Measurements from ENCODE around the gene ATG9B. TPM values are rescaled to one million over a fixed set of nuclear protein-coding genes. Genes with fewer than 3 reads are reported as not detected.
A peak's percentile ranks its signal among the peaks of the same experiment; 100 is the strongest.

ATG9B gene
- total and polyA plus RNA-seq, 9 of the 15 experiments (the other 6 are each of a cell fraction or from before 2014, with no cell fraction given), result 0.29 to 8.0 (median 2.1) TPM

GRCh38 chr7:151059367-151060112 lies 35.2 kb upstream of the ATG9B start, which contains the start of gene SLC4A2 (continued):
- TF ChIP-seq NBN (IDR thresholded peaks at IDR 0.05; ENCODE audit: low read depth) (peak; percentile 62; the same call in 1 of the 2 replicates), SRSF3 (IDR thresholded peaks at IDR 0.05; ENCODE audit: insufficient read depth, low read length) (no peak), MAFG (tag; conservative IDR thresholded peaks at IDR 0.05) (no peak), GTF2E2 (tag; IDR thresholded peaks at IDR 0.05) (peak; percentile 52; the same call in 1 of the 2 replicates), VEZF1 (CRISPR knock-in tag; IDR thresholded peaks at IDR 0.05) (peak; percentile 99), POLR2B (IDR thresholded peaks at IDR 0.05; ENCODE audit: low read depth, partially characterized antibody) (peak; percentile 62), NRF1 (conservative IDR thresholded peaks at IDR 0.05 in 1 of 2, IDR thresholded peaks at IDR 0.05 in 1 of 2) (peak; percentile 77 to 81), ZNF518B (CRISPR knock-in tag; IDR thresholded peaks at IDR 0.05) (no peak), ZMIZ1 (IDR thresholded peaks at IDR 0.05; ENCODE audit: low read depth in 2 of 2, low read length in 2 of 2) (0 out of 4 replicates have a peak, but pooled peaks of 1 of the 2 experiments have one; percentile 45), FOXJ2 (tag; IDR thresholded peaks at IDR 0.05) (peak; percentile 89), MLLT1 (IDR thresholded peaks at IDR 0.05) (peak; percentile 46 to 67; a peak in 2 of 4 replicates), PCBP2 (IDR thresholded peaks at IDR 0.05; ENCODE audit: low read depth, low read length, poor library complexity, severe bottlenecking) (no peak), CREB1 (IDR thresholded peaks at IDR 0.05) (0 out of 2 replicates have a peak, but pooled peaks have one; percentile 30), CREB1 (CRISPR knock-in tag; IDR thresholded peaks at IDR 0.05) (no peak), MTA1 (IDR thresholded peaks at IDR 0.05; ENCODE audit: borderline replicate concordance) (peak; percentile 43; the same call in 1 of the 2 replicates), SIN3A (IDR thresholded peaks at IDR 0.05; ENCODE audit: borderline replicate concordance in 2 of 2, control insufficient read depth in 1 of 2, low read depth in 2 of 2, low read length in 2 of 2) (peak; percentile 42 to 53; a peak in 1 of 4 replicates)
